Measurements from ENCODE around the gene SPATA24.

DNA sequence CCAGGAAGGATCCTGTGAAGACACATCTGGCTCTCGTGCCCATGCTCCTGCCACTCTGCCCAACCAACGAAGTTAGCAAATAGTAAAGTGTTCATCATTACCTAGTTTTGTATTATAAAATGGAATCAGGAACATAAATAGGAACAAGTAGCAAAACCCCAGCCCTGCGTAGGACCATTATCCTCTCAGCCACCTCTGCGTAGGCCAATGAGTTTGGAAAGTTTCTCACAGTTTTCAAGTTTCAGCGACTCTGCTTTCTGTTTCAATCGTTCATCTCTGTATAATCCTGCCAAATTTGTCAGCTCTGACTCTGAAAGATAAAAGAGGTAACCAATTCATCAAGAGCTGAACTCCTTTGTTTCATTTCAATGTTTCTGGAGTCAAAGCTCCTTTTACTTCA, 10.1 kb upstream of the SPATA24 start:
- TF ChIP-seq, protein P1, sequence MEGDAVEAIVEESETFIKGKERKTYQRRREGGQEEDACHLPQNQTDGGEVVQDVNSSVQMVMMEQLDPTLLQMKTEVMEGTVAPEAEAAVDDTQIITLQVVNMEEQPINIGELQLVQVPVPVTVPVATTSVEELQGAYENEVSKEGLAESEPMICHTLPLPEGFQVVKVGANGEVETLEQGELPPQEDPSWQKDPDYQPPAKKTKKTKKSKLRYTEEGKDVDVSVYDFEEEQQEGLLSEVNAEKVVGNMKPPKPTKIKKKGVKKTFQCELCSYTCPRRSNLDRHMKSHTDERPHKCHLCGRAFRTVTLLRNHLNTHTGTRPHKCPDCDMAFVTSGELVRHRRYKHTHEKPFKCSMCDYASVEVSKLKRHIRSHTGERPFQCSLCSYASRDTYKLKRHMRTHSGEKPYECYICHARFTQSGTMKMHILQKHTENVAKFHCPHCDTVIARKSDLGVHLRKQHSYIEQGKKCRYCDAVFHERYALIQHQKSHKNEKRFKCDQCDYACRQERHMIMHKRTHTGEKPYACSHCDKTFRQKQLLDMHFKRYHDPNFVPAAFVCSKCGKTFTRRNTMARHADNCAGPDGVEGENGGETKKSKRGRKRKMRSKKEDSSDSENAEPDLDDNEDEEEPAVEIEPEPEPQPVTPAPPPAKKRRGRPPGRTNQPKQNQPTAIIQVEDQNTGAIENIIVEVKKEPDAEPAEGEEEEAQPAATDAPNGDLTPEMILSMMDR (IDR thresholded peaks at IDR 0.05; ENCODE audit: borderline replicate concordance, extremely low read depth, low read length, poor library complexity, severe bottlenecking) = no peak
- TF ChIP-seq EZH2 (IDR thresholded peaks at IDR 0.05; ENCODE audit: borderline replicate concordance, low read depth, low read length, severe bottlenecking) = no peak
